ENCODE measurements around the gene ABCC3. TPM values are rescaled to one million over a fixed set of nuclear protein-coding genes. Genes with fewer than 3 reads are reported as not detected.

ABCC3 gene
- total and polyA plus RNA-seq, 9 of the 15 experiments (the other 6 are each of a cell fraction or from before 2014, with no cell fraction given): 0.03 to 1.6 (median 0.42) TPM; not detected in 5

- TF ChIP-seq REST (IDR thresholded peaks at IDR 0.05; ENCODE audit: borderline replicate concordance) (peak; percentile 26; the same call in 1 of the 2 replicates), REST (CRISPR knock-in tag; IDR thresholded peaks at IDR 0.05; ENCODE audit: low read depth) (no peak), ZNF175 (CRISPR knock-in tag; IDR thresholded peaks at IDR 0.05; ENCODE audit: low read depth) (no peak), E2F1 (CRISPR knock-in tag; IDR thresholded peaks at IDR 0.05) (no peak), L3MBTL2 (IDR thresholded peaks at IDR 0.05) (no peak), FOXA1 (IDR thresholded peaks at IDR 0.05; ENCODE audit: borderline replicate concordance) (no peak)
- TF ChIP-seq, protein P1, sequence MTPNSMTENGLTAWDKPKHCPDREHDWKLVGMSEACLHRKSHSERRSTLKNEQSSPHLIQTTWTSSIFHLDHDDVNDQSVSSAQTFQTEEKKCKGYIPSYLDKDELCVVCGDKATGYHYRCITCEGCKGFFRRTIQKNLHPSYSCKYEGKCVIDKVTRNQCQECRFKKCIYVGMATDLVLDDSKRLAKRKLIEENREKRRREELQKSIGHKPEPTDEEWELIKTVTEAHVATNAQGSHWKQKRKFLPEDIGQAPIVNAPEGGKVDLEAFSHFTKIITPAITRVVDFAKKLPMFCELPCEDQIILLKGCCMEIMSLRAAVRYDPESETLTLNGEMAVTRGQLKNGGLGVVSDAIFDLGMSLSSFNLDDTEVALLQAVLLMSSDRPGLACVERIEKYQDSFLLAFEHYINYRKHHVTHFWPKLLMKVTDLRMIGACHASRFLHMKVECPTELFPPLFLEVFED (CRISPR knock-in tag; conservative IDR thresholded peaks at IDR 0.05): no peak
- TF ChIP-seq, protein P2, sequence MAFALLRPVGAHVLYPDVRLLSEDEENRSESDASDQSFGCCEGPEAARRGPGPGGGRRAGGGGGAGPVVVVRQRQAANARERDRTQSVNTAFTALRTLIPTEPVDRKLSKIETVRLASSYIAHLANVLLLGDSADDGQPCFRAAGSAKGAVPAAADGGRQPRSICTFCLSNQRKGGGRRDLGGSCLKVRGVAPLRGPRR (CRISPR knock-in tag; IDR thresholded peaks at IDR 0.05): no peak
- TF ChIP-seq, protein P3, sequence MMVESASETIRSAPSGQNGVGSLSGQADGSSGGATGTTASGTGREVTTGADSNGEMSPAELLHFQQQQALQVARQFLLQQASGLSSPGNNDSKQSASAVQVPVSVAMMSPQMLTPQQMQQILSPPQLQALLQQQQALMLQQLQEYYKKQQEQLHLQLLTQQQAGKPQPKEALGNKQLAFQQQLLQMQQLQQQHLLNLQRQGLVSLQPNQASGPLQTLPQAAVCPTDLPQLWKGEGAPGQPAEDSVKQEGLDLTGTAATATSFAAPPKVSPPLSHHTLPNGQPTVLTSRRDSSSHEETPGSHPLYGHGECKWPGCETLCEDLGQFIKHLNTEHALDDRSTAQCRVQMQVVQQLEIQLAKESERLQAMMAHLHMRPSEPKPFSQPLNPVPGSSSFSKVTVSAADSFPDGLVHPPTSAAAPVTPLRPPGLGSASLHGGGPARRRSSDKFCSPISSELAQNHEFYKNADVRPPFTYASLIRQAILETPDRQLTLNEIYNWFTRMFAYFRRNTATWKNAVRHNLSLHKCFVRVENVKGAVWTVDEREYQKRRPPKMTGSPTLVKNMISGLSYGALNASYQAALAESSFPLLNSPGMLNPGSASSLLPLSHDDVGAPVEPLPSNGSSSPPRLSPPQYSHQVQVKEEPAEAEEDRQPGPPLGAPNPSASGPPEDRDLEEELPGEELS (CRISPR knock-in tag; IDR thresholded peaks at IDR 0.05; ENCODE audit: borderline replicate concordance): no peak
Observed at GRCh38 chr17:50613007-50613992, 21.4 kb upstream of the ABCC3 start (continued).
